OCI-LY3 (cell line): Measurements from ENCODE around the gene SCD5.

Experiments used
- H2AFZ ChIP-seq: fragments of 200-600, 300-600 bp; shearing (Covaris generic); 2 replicates; pipeline ENCODE4 v1.6.0; 2014; ENCODE audit warnings: antibody characterized with exemption, low read depth, low read length
- H3K27ac ChIP-seq: fragments of 200-600, 300-600 bp; sonication (generic); 2 replicates; pipeline ENCODE4 v1.5.1; 2014; ENCODE audit warnings: mild to moderate bottlenecking, low read length, moderate library complexity, mixed read lengths
- H3K27me3 ChIP-seq: fragments of 200-600, 300-600 bp; sonication (generic); 2 replicates; pipeline ENCODE4 v1.6.1; 2014; ENCODE audit warnings: low read depth, low read length, mixed read lengths
- H3K36me3 ChIP-seq: fragments of 200-600, 300-600 bp; sonication (generic); replicated peaks from 2 replicates; pipeline ENCODE3; 2014; ENCODE audit warnings: low read depth, low read length, mixed read lengths
- H3K4me1 ChIP-seq: fragments of 300-600, 200-600 bp; sonication (generic); 2 replicates; pipeline ENCODE4 v1.6.1; 2014; ENCODE audit warnings: low read length, mixed read lengths
- H3K4me2 ChIP-seq: fragments of 200-600, 300-600 bp; sonication (generic); 2 replicates; pipeline ENCODE4 v1.6.1; 2014; ENCODE audit warnings: low read length, mixed read lengths
- H3K4me3 ChIP-seq: fragments of 300-600, 200-600 bp; sonication (generic); 2 replicates; pipeline ENCODE4 v1.5.1; 2014; ENCODE audit warnings: antibody characterized with exemption, mild to moderate bottlenecking, low read length, moderate library complexity
- H3K79me2 ChIP-seq: fragments of 300-600, 200-600 bp; shearing (Covaris generic); 2 replicates; pipeline ENCODE4 v1.6.1; 2014; ENCODE audit warnings: mild to moderate bottlenecking, low read length, mixed read lengths
- H3K9ac ChIP-seq: fragments of 300-600, 200-600 bp; shearing (Covaris generic); 2 replicates; pipeline ENCODE4 v1.6.0; 2014; ENCODE audit warnings: mild to moderate bottlenecking, low read length, moderate library complexity
- H3K9me3 ChIP-seq: fragments of 200-600, 300-600 bp; shearing (Covaris generic); 2 replicates; pipeline ENCODE4 v1.6.1; 2014; ENCODE audit warnings: low read length, mixed read lengths; ENCODE audit not compliant: insufficient read depth
- H4K20me1 ChIP-seq: fragments of 200-600, 300-600 bp; sonication (generic); 2 replicates; pipeline ENCODE4 v1.6.1; 2016; ENCODE audit warnings: low read length, mixed read lengths; ENCODE audit not compliant: insufficient read depth
- EZH2phosphoT487 ChIP-seq: fragments of 200-600 bp; shearing (Covaris generic); IDR thresholded peaks from 2 replicates; pipeline ENCODE4 v1.6.1; 2018; ENCODE audit warnings: antibody characterized with exemption, mixed run types, low read depth
- TF ChIP-seq, protein P1 (sequence below): fragments of 200-600, 300-600 bp; sonication (generic); IDR thresholded peaks from 2 replicates; pipeline ENCODE4 v1.5.1; 2014; ENCODE audit warnings: antibody characterized with exemption, low read length, low read depth

Gene SCD5

DNA sequence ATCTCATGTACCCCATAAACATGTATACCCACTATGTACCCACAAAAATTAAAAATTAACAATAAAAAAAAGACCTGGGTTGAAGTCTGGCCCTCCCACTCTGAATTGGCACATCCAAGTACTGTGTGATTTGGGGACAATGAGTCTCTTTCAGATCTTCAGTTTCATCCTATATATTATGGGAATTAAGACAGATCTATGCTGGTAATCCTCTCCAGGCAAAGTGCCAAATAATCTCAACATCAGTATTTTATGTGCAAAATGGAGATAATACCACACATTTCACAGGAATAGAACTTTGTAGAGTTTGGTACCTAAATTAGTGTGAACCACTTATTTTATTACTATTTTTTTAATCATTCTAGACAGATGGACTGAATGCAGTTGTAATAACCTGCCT is 11.0 kb upstream of the SCD5 start:
- TF ChIP-seq EZH2phosphoT487 = no peak
- TF ChIP-seq, protein P1, sequence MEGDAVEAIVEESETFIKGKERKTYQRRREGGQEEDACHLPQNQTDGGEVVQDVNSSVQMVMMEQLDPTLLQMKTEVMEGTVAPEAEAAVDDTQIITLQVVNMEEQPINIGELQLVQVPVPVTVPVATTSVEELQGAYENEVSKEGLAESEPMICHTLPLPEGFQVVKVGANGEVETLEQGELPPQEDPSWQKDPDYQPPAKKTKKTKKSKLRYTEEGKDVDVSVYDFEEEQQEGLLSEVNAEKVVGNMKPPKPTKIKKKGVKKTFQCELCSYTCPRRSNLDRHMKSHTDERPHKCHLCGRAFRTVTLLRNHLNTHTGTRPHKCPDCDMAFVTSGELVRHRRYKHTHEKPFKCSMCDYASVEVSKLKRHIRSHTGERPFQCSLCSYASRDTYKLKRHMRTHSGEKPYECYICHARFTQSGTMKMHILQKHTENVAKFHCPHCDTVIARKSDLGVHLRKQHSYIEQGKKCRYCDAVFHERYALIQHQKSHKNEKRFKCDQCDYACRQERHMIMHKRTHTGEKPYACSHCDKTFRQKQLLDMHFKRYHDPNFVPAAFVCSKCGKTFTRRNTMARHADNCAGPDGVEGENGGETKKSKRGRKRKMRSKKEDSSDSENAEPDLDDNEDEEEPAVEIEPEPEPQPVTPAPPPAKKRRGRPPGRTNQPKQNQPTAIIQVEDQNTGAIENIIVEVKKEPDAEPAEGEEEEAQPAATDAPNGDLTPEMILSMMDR = no peak
- H4K20me1 ChIP-seq = no peaks in the 10 kb centered on the region
- H3K36me3 ChIP-seq = no peaks in the 10 kb centered on the region
- H3K4me1 ChIP-seq = no peaks in the 10 kb centered on the region
- H3K4me2 ChIP-seq = no peak overlapping the region
- no peak overlapping the region for H3K4me3 ChIP-seq
- H3K27me3 ChIP-seq = no peaks in the 10 kb centered on the region
- H3K9me3 ChIP-seq = no peaks in the 10 kb centered on the region
- no peaks in the 10 kb centered on the region for H3K79me2 ChIP-seq
- no peak overlapping the region for H3K27ac ChIP-seq
- H2AFZ ChIP-seq = no peak overlapping the region
- no peak overlapping the region for H3K9ac ChIP-seq

DNA sequence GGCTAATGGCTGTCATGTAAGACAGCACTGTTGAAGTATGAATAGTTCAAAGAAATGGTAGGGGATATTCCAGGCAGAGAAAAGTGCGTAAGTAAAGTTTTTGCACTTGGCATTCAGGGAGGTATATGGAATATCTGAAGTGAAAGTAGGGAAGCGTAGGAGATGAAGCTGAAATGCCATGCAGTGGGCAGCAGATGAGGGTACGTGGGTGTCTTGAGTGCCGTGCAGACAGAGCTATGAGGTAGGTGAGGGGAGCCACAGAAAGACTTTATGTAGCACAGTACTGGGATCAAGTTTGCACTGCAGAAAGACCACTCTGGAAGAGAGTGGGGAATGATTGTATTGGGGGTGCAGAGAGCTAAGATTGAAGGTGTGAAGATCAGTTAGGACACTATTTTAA is 5.2 kb upstream of the SCD5 start:
- Histone ChIP-seq H3K4me1 (peaks cover 7% of the 10 kb centered on the region), H3K79me2 (no peaks in the 10 kb centered on the region), H3K4me3 (no peak overlapping the region), H3K9me3 (no peaks in the 10 kb centered on the region), H3K36me3 (no peaks in the 10 kb centered on the region), H4K20me1 (no peaks in the 10 kb centered on the region), H3K27ac (no peak overlapping the region), H3K9ac (no peak overlapping the region), H3K27me3 (peaks cover 3% of the 10 kb centered on the region; the same call in 1 of the 2 replicates), H3K4me2 (no peak overlapping the region), H2AFZ (no peak overlapping the region)
- TF ChIP-seq, protein P1 = no peak
- TF ChIP-seq EZH2phosphoT487 = no peak

DNA sequence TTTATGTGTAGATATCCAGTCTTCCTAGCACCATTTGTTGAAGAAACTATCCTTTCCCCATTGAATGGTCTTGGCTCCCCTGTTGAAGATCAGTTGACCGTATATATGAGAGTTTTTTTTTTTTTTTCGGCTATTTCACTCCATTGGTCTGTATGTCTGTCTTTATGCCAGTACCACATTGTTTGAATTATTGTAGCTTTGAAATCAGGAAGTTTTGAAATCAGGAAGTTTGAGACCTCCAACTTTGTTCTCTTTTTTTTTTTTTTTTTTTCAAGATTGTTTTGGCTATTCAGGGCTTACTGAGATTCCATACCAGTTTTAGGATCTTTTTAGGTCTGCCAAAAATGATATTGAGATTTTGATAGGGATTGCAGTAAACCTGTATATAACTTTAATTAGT is 4.3 kb upstream of the SCD5 start:
- Histone ChIP-seq H3K4me3 (no peak overlapping the region), H3K79me2 (no peaks in the 10 kb centered on the region), H4K20me1 (no peaks in the 10 kb centered on the region), H3K4me2 (no peak overlapping the region), H3K4me1 (peaks cover 7% of the 10 kb centered on the region), H3K9me3 (no peaks in the 10 kb centered on the region), H2AFZ (no peak overlapping the region), H3K9ac (no peak overlapping the region), H3K27me3 (peaks cover 3% of the 10 kb centered on the region; the same call in 1 of the 2 replicates), H3K27ac (no peak overlapping the region), H3K36me3 (no peaks in the 10 kb centered on the region)
- TF ChIP-seq, protein P1 = no peak
- TF ChIP-seq EZH2phosphoT487 = no peak

DNA sequence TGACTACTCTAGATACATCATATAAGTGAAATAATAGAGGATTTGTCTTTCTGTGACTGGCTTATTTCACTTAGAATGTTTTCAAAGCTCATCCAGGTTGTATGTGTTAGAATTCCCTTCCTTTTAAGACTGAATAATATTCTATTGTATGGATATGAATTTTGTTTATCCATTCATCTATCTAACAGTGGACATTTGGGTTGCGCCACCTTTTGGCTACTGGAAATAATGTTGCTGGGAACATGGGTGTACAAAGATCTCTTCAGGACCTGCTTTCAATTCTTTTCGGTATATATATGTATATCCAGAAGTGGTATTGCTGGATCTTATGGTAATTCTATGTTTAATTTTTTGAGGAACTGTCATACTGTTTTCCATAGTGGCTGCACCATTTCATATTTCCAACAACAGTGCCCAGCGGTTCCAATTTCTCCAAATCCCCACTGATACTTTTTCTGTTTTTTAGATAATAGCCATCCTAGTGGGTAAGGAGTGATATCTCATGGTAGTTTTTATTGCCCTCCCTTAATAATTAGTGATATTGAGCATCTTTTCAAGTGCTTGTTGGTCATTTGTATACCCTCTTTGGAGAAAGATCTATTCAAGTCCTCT is 3.4 kb upstream of the SCD5 start:
- Histone ChIP-seq H3K4me3 (no peak overlapping the region), H3K79me2 (no peaks in the 10 kb centered on the region), H3K27me3 (peaks cover 3% of the 10 kb centered on the region; the same call in 1 of the 2 replicates), H3K4me2 (no peak overlapping the region), H3K27ac (no peak overlapping the region), H3K4me1 (peaks cover 7% of the 10 kb centered on the region), H4K20me1 (no peaks in the 10 kb centered on the region), H3K9me3 (no peaks in the 10 kb centered on the region), H2AFZ (no peak overlapping the region), H3K9ac (no peak overlapping the region), H3K36me3 (no peaks in the 10 kb centered on the region)
- TF ChIP-seq, protein P1 = peak; percentile 61
- TF ChIP-seq EZH2phosphoT487 = no peak
